Right cardiac atrium (tissue), 5 donors: Measurements from ENCODE around the gene TAGLN3. TPM values are rescaled to one million over a fixed set of nuclear protein-coding genes. Genes with fewer than 3 reads are reported as not detected.
"Not testable (repeated sequence)": the region's sequence is repeated elsewhere in the genome, so short reads cannot be mapped to it uniquely, and the experiment has no call there.

Source experiments
- ATAC-seq, 2 donors: fragments of 200-7000 bp; cut with Tn5 transposase; one replicate each; pipeline versions ENCODE4 v1.8.0 to v1.9.1; 2020; ENCODE audit warnings: moderate library complexity in 2 of 2, mild to moderate bottlenecking in 1 of 2
- DNase-seq, 3 donors: peaks; one replicate each; pipeline ENCODE4 v3.0.0-alpha.2; 2020
- H3K27ac ChIP-seq: one replicate; pipeline ENCODE4 v1.5.1; 2013; ENCODE audit warnings: mild to moderate bottlenecking, low read length, control low read depth, moderate library complexity
- H3K27me3 ChIP-seq: one replicate; pipeline ENCODE4 v1.6.1; 2013; ENCODE audit not compliant: control insufficient read depth, insufficient read depth
- H3K4me1 ChIP-seq: one replicate; pipeline ENCODE4 v1.6.1; 2013; ENCODE audit warnings: low read length; ENCODE audit not compliant: control insufficient read depth, insufficient read depth
- H3K4me3 ChIP-seq: one replicate; pipeline ENCODE4 v1.5.1; 2013; ENCODE audit warnings: low read length, control low read depth
- H3K9me3 ChIP-seq: one replicate; pipeline ENCODE4 v1.6.1; 2013; ENCODE audit warnings: low read length; ENCODE audit not compliant: control insufficient read depth
- WGBS: extraction: QIAGEN DNeasy Blood & Tissue Kit; methylation state at CpG from one replicate; pipeline ENCODE4 v1.1.7; 2013; 5-methylcytosine and 5-hydroxymethylcytosine counted together
- intact Hi-C, 4 donors: fragments of 100-400 bp; cut with DNase I; formaldehyde crosslinking; loops; one replicate each; pipeline versions ENCODE4 v1.11.0 to v1.14.0; 2022 to 2023
- polyA plus RNA-seq: library from polyadenylated mRNA; stranded (reverse); fragments of 200-250 nt; gene quantifications from one replicate; pipeline ENCODE4 v1.2.3, GENCODE V29; 2013
- total RNA-seq, 4 donors: library from RNA; stranded (reverse); fragmentation: NEBNext Ultra II Directional; extraction: Animal tissue kit (Norgen Biotek cat#: 25700); gene quantifications; one replicate each; pipeline ENCODE4 v1.2.1, GENCODE V29; 2021
- donor health status: healthy with polysubstance abuse.
- donor health status: DM: no; HTN: yes; CAD: no.
- donor health status: DM: no; HTN: no; CAD: no.
- donor health status: DM: no; HTN: yes; CAD: no; lungs with severe emphysema.
- donor health status: DM: yes; HTN: yes; CAD: no.

The TAGLN3 gene
- total and polyA plus RNA-seq, 5 donors = 0.28 to 0.74 (median 0.52) TPM; not detected in 1

- Histone ChIP-seq H3K4me3 (no peak within 1 kb of the TSS), H3K27ac (no peak within 1 kb of the TSS), H3K4me1 (no peaks in the 10 kb centered on the region), H3K27me3 (no peaks in the 10 kb centered on the region), H3K9me3 (no peaks in the 10 kb centered on the region)
- intact Hi-C loops = no loop called here
- WGBS = 96% methylated on average over 4 of the region's 4 CpGs
- DNase-seq = no peak
- no peak for ATAC-seq
Observed at GRCh38 chr3:112034436-112034835, 35.7 kb downstream of the TAGLN3 start, which contains the start of gene TMPRSS7. TSS of gene TMPRSS7 (plus strand) at chr3:112034736. CDS start at chr3:112034846, 110 bp downstream.

- no peaks in the 10 kb centered on the region for H3K27me3 ChIP-seq
- intact Hi-C loops = no loop called here
- 79% methylated on average over 3 of the region's 3 CpGs for WGBS
Observed at GRCh38 chr3:112035241-112035640, 36.5 kb downstream of the TAGLN3 start.

GRCh38 chr3:112037194-112037593 lies 38.5 kb downstream of the TAGLN3 start:
- intact Hi-C loops, H3K4me1 ChIP-seq, H3K27ac ChIP-seq, H3K9me3 ChIP-seq, H3K4me3 ChIP-seq, H3K27me3 ChIP-seq, DNase-seq, ATAC-seq: not testable (repeated sequence)
- WGBS = 69% methylated on average over 4 of the region's 4 CpGs

More at GRCh38 chr3:112035241-112035640, 36.5 kb downstream of the TAGLN3 start:
- Histone ChIP-seq H3K4me3 (no peak overlapping the region), H3K4me1 (no peaks in the 10 kb centered on the region), H3K9me3 (no peaks in the 10 kb centered on the region), H3K27ac (no peak overlapping the region)
- no peak for ATAC-seq
- no peak for DNase-seq

GRCh38 chr3:112038863-112039262 lies 40.1 kb downstream of the TAGLN3 start:
- H3K4me1 ChIP-seq = no peaks in the 10 kb centered on the region
- no peak overlapping the region for H3K27ac ChIP-seq
- DNase-seq (no peak), ATAC-seq (no peak)
- no peaks in the 10 kb centered on the region for H3K27me3 ChIP-seq
- no peak overlapping the region for H3K4me3 ChIP-seq
- 83% methylated on average over 3 of the region's 3 CpGs for WGBS
- H3K9me3 ChIP-seq = no peaks in the 10 kb centered on the region
- intact Hi-C loops = no loop called here

GRCh38 chr3:112041321-112041720 lies 42.6 kb downstream of the TAGLN3 start:
- DNase-seq (no peak), ATAC-seq (no peak)
- Histone ChIP-seq H3K9me3 (no peaks in the 10 kb centered on the region), H3K4me3 (no peak overlapping the region), H3K27me3 (no peaks in the 10 kb centered on the region), H3K4me1 (no peaks in the 10 kb centered on the region), H3K27ac (no peak overlapping the region)
- intact Hi-C loops = loop anchor here in 1 of 4 donors (5.0 kb wide), 1 partner anchor 44 kb away; the partner anchor contains the start of gene TAGLN3

- Histone ChIP-seq H3K4me1 (no peaks in the 10 kb centered on the region), H3K4me3 (no peak overlapping the region), H3K9me3 (no peaks in the 10 kb centered on the region), H3K27me3 (no peaks in the 10 kb centered on the region), H3K27ac (no peak overlapping the region)
- WGBS = 67% methylated on average over 6 of the region's 6 CpGs
- ATAC-seq (peak in 1 of 2 donors; percentile 32), DNase-seq (no peak)
- intact Hi-C loops = loop anchor here in 1 of 4 donors (5.0 kb wide), 1 partner anchor 46 kb away; the partner anchor contains the start of gene TAGLN3
Observed at GRCh38 chr3:112042842-112043280, 44.1 kb downstream of the TAGLN3 start.

GRCh38 chr3:112043621-112044201 lies 45.0 kb downstream of the TAGLN3 start:
- 9% methylated on average over 7 of the region's 7 CpGs for WGBS
- DNase-seq = peak in 2 of 3 donors; percentile 16 to 41
- ATAC-seq = peak; percentile 90 to 95
- Histone ChIP-seq H3K9me3 (no peaks in the 10 kb centered on the region), H3K4me1 (no peaks in the 10 kb centered on the region), H3K4me3 (no peak overlapping the region), H3K27ac (no peak overlapping the region), H3K27me3 (no peaks in the 10 kb centered on the region)
- intact Hi-C loops = loop anchor here in 1 of 4 donors (5.0 kb wide), 1 partner anchor 46 kb away; the partner anchor contains the start of gene TAGLN3

GRCh38 chr3:112046599-112046998 lies 47.9 kb downstream of the TAGLN3 start:
- Histone ChIP-seq H3K27ac (no peak overlapping the region), H3K27me3 (no peaks in the 10 kb centered on the region), H3K4me3 (no peak overlapping the region), H3K9me3 (no peaks in the 10 kb centered on the region), H3K4me1 (no peaks in the 10 kb centered on the region)
- DNase-seq (no peak), ATAC-seq (no peak)
- 70% methylated on average over 4 of the region's 4 CpGs for WGBS
- intact Hi-C loops = no loop called here

GRCh38 chr3:112047264-112047663 lies 48.5 kb downstream of the TAGLN3 start:
- H3K27ac ChIP-seq = no peak overlapping the region
- ATAC-seq (no peak), DNase-seq (no peak)
- WGBS = 90% methylated on average over 1 of the region's 1 CpG
- H3K4me1 ChIP-seq = no peaks in the 10 kb centered on the region
- intact Hi-C loops = no loop called here
- H3K27me3 ChIP-seq = peaks cover 4% of the 10 kb centered on the region
- no peak overlapping the region for H3K4me3 ChIP-seq
- H3K9me3 ChIP-seq = no peaks in the 10 kb centered on the region

GRCh38 chr3:112048911-112049310 lies 50.2 kb downstream of the TAGLN3 start:
- DNase-seq = no peak
- WGBS = 67% methylated on average over 8 of the region's 8 CpGs
- Histone ChIP-seq H3K9me3 (no peaks in the 10 kb centered on the region), H3K27me3 (peaks cover 4% of the 10 kb centered on the region), H3K27ac (no peak overlapping the region), H3K4me3 (no peak overlapping the region), H3K4me1 (no peaks in the 10 kb centered on the region)
- intact Hi-C loops = no loop called here
- ATAC-seq = no peak

GRCh38 chr3:112053229-112053628 lies 54.5 kb downstream of the TAGLN3 start:
- WGBS = 35% methylated on average over 1 of the region's 1 CpG
- no peak overlapping the region for H3K4me3 ChIP-seq
- no peak overlapping the region for H3K27ac ChIP-seq
- peaks cover 4% of the 10 kb centered on the region for H3K27me3 ChIP-seq
- no peaks in the 10 kb centered on the region for H3K9me3 ChIP-seq
- intact Hi-C loops = no loop called here
- ATAC-seq (no peak), DNase-seq (no peak)
- no peaks in the 10 kb centered on the region for H3K4me1 ChIP-seq
